Loucy (cell line): Measurements from ENCODE around the gene RELL1.

Experiments used
- CTCF ChIP-seq: fragments of 200-600 bp; sonication (generic); conservative IDR thresholded peaks from 2 replicates; pipeline ENCODE4 v1.5.1; 2014; ENCODE audit warnings: mild to moderate bottlenecking, antibody characterized with exemption, low read length
- EZH2phosphoT487 ChIP-seq: fragments of 200-600 bp; IDR thresholded peaks from 2 replicates; pipeline ENCODE4 v1.6.1; 2018; ENCODE audit warnings: antibody characterized with exemption, mild to moderate bottlenecking, moderate library complexity, borderline replicate concordance

- TF ChIP-seq CTCF (no peak), EZH2phosphoT487 (no peak)
These were observed 15.1 kb downstream of the RELL1 start for GRCh38 chr4:37671072-37671471.
